Calu3 (cell line): ENCODE data around the gene SMAD3. TPM values are rescaled to one million over a fixed set of nuclear protein-coding genes. Genes with fewer than 3 reads are reported as not detected.

ENCODE experiments used
- BruUV-seq: library from RNA; stranded (reverse); fragments of 400-500 nt; replicated peaks from 2 replicates; lab custom pipeline; 2021; lab: Mats Ljungman, UMichigan
- CTCF ChIA-PET: fragments of 300-600 bp; sonication (Branson Sonifier 250); formaldehyde crosslinking; loops from one replicate; lab custom pipeline; 2022; ENCODE audit warnings: antibody characterized with exemption; lab: Charles Lee
- DNase-seq: peaks from one replicate; pipeline ENCODE4 v3.0.0; 2022
- H3K27ac Mint-ChIP-seq: one replicate; pipeline ENCODE4 v1.8.0; 2022; ENCODE audit warnings: mixed read lengths; ENCODE audit not compliant: unreplicated experiment
- H3K27me3 Mint-ChIP-seq: one replicate; pipeline ENCODE4 v1.8.0; 2022; ENCODE audit warnings: mixed read lengths; ENCODE audit not compliant: unreplicated experiment
- H3K36me3 Mint-ChIP-seq: one replicate; pipeline ENCODE4 v1.8.0; 2022; ENCODE audit warnings: mild to moderate bottlenecking, moderate library complexity, mixed read lengths; ENCODE audit not compliant: insufficient read depth, unreplicated experiment
- H3K4me1 Mint-ChIP-seq: one replicate; pipeline ENCODE4 v1.8.0; 2022; ENCODE audit warnings: mild to moderate bottlenecking, low read depth, mixed read lengths; ENCODE audit not compliant: unreplicated experiment
- H3K4me3 Mint-ChIP-seq: one replicate; pipeline ENCODE4 v1.8.0; 2022; ENCODE audit warnings: mild to moderate bottlenecking, low read depth, moderate library complexity, mixed read lengths; ENCODE audit not compliant: unreplicated experiment
- H3K9me3 Mint-ChIP-seq: one replicate; pipeline ENCODE4 v1.8.0; 2022; ENCODE audit warnings: low read depth, mixed read lengths; ENCODE audit not compliant: unreplicated experiment
- intact Hi-C: fragments of 100-400 bp; cut with micrococcal nuclease; formaldehyde crosslinking; loops from one replicate; pipeline ENCODE4 v1.10.0; 2022; ENCODE audit not compliant: unreplicated experiment
- total RNA-seq: library from RNA; stranded (reverse); gene quantifications from 2 replicates; pipeline ENCODE4 v1.2.3, GENCODE V29; 2022
- TF ChIP-seq, protein P1 (sequence below): fragments of 200-600 bp; IDR thresholded peaks from one replicate; pipeline ENCODE4 v1.8.0; 2022; ENCODE audit warnings: antibody characterized with exemption; ENCODE audit not compliant: unreplicated experiment

SMAD3 gene
- total RNA-seq, 1 experiment from 2014 or later = 121 TPM

GRCh38 chr15:67202991-67203390 is 137.6 kb downstream of the SMAD3 start:
- Mint-ChIP-seq H3K27me3 (no peaks in the 10 kb centered on the region), H3K9me3 (no peaks in the 10 kb centered on the region), H3K4me3 (no peak overlapping the region), H3K36me3 (peaks cover 12% of the 10 kb centered on the region), H3K4me1 (no peaks in the 10 kb centered on the region), H3K27ac (no peak overlapping the region)
- DNase-seq = no peak
- intact Hi-C loops = no loop called here
- CTCF ChIA-PET = no interaction called here
- no TSS peak for BruUV-seq
- TF ChIP-seq, protein P1, sequence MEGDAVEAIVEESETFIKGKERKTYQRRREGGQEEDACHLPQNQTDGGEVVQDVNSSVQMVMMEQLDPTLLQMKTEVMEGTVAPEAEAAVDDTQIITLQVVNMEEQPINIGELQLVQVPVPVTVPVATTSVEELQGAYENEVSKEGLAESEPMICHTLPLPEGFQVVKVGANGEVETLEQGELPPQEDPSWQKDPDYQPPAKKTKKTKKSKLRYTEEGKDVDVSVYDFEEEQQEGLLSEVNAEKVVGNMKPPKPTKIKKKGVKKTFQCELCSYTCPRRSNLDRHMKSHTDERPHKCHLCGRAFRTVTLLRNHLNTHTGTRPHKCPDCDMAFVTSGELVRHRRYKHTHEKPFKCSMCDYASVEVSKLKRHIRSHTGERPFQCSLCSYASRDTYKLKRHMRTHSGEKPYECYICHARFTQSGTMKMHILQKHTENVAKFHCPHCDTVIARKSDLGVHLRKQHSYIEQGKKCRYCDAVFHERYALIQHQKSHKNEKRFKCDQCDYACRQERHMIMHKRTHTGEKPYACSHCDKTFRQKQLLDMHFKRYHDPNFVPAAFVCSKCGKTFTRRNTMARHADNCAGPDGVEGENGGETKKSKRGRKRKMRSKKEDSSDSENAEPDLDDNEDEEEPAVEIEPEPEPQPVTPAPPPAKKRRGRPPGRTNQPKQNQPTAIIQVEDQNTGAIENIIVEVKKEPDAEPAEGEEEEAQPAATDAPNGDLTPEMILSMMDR = no peak

DNA sequence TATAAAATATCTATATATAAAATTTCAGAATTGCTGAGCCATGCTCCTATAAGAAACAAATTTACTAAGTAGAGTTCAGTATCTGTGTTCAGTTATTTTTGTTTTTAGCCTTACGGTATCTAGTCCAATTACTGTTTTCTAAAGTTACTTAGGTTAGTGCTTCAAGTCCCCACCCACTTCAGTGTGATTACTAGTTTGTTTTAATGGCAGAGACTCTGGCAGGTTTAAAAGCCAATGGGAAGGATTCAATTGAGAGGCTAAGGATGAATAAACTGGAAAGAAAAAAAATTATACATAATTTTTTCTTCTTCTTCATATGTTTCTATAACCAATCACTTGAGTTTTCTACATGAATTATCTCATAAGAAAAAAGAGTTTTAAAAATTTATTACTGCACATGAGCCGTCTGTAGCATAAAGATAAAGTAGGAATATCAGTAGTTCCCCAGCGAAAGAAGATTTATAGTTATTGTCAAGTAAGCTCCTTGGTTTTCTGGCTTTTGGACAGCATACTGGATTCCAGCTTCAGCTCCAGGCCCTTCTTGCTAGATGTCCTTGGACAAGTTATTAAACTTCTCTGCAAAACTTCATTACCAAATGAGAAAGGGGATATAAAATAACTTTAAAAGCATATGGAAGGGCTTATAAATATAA is 142.3 kb downstream of the SMAD3 start:
- no peaks in the 10 kb centered on the region for H3K4me1 Mint-ChIP-seq
- CTCF ChIA-PET = no interaction called here
- no peaks in the 10 kb centered on the region for H3K27me3 Mint-ChIP-seq
- no peak overlapping the region for H3K4me3 Mint-ChIP-seq
- intact Hi-C loops = no loop called here
- no peak overlapping the region for H3K27ac Mint-ChIP-seq
- TF ChIP-seq, protein P1 = no peak
- no peaks in the 10 kb centered on the region for H3K9me3 Mint-ChIP-seq
- no peak for DNase-seq
- H3K36me3 Mint-ChIP-seq = peaks cover 17% of the 10 kb centered on the region
- no TSS peak for BruUV-seq

DNA sequence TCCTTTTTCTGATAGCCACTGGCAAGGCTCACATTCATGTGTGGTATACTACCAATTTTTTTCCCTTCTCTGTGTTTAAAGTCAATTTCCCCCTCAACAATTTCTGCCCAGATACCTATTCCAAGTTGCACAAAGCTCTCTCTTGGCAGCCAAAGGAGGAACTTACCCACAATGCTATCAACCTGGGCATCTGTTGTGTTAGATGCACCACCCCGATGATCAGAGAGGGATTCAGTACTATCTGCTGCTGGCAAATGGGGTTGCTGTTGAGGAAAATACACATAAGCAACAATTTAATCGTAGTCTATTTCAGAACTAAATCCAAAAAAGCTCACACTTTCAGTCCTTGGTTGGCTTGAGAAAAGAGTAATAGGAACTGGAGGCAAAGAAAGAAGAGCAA is 143.0 kb downstream of the SMAD3 start:
- TF ChIP-seq, protein P1 = no peak
- Mint-ChIP-seq H3K4me3 (no peak overlapping the region), H3K4me1 (no peaks in the 10 kb centered on the region), H3K36me3 (peaks cover 17% of the 10 kb centered on the region), H3K9me3 (no peaks in the 10 kb centered on the region), H3K27me3 (no peaks in the 10 kb centered on the region), H3K27ac (no peak overlapping the region)
- CTCF ChIA-PET = no interaction called here
- DNase-seq = no peak
- intact Hi-C loops = no loop called here
- BruUV-seq = no TSS peak

DNA sequence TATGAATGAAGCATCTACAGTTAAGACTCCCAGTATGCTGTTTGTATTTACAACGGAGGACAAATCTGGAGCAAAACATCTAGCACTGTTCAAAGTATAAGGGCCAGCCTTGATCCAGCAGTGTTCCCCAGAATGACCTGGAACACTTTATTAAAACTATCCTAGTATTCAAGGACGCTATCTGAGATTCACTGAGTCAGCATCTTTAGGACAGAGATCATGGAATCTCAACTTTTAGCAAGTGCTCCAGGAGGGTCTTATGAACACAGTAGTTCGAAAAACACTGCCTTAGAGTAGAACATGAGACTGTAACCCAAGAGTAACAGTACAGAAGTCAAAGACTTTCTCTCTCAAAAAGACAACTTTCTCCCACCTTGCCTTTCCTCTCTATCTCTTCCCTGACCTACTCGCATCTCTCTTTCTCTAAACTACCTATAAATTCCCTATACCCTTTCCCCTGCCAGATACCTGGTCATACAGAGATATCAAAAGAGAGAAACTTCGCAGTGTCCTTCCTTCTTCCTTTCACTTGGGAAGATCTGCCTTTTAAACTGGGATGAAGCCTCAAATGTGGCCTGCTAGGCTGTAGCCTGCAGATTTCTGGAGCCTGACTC is 145.3 kb downstream of the SMAD3 start:
- Mint-ChIP-seq H3K4me1 (no peaks in the 10 kb centered on the region), H3K4me3 (no peak overlapping the region), H3K27ac (no peak overlapping the region), H3K9me3 (no peaks in the 10 kb centered on the region), H3K36me3 (peaks cover 13% of the 10 kb centered on the region), H3K27me3 (no peaks in the 10 kb centered on the region)
- TF ChIP-seq, protein P1 = no peak
- DNase-seq = no peak
- no TSS peak for BruUV-seq
- intact Hi-C loops = no loop called here
- CTCF ChIA-PET = interaction anchor here (0.7 kb wide), 1 partner anchor 26 kb away, joined by 4 read pairs; no protein-coding TSS in a partner anchor
